Measurements from ENCODE around the gene RIN3.

RIN3 gene

GRCh38 chr14:92487513-92488133, 26.0 kb upstream of the RIN3 start:
- no peak for DNase-seq

GRCh38 chr14:92489394-92490238, 24.0 kb upstream of the RIN3 start:
- DNase-seq = no peak

- no peak for DNase-seq
Observed at GRCh38 chr14:92490239-92490959, 23.2 kb upstream of the RIN3 start.

- DNase-seq = no peak
Observed at GRCh38 chr14:92491782-92492181, 21.8 kb upstream of the RIN3 start.

GRCh38 chr14:92492258-92492657, 21.3 kb upstream of the RIN3 start:
- no peak for DNase-seq

GRCh38 chr14:92493024-92493423, 20.6 kb upstream of the RIN3 start:
- DNase-seq = no peak

GRCh38 chr14:92493492-92493891, 20.1 kb upstream of the RIN3 start:
- DNase-seq = no peak

- DNase-seq = no peak
Observed at GRCh38 chr14:92494512-92494911, 19.1 kb upstream of the RIN3 start.

GRCh38 chr14:92495027-92495426, 18.6 kb upstream of the RIN3 start:
- DNase-seq = no peak

- DNase-seq = no peak
Observed at GRCh38 chr14:92496191-92496857, 17.3 kb upstream of the RIN3 start.

- DNase-seq = no peak
Observed at GRCh38 chr14:92497391-92497790, 16.2 kb upstream of the RIN3 start.

- DNase-seq = no peak
Observed at GRCh38 chr14:92499234-92499633, 14.3 kb upstream of the RIN3 start.

GRCh38 chr14:92500491-92500941, 13.1 kb upstream of the RIN3 start:
- DNase-seq = no peak

GRCh38 chr14:92501891-92502351, 11.7 kb upstream of the RIN3 start:
- DNase-seq = no peak

- no peak for DNase-seq
Observed at GRCh38 chr14:92502541-92503286, 10.9 kb upstream of the RIN3 start.

GRCh38 chr14:92503756-92504491, 9.7 kb upstream of the RIN3 start:
- no peak for DNase-seq

GRCh38 chr14:92505826-92506225, 7.8 kb upstream of the RIN3 start:
- no peak for DNase-seq

- no peak for DNase-seq
Observed at GRCh38 chr14:92506231-92506630, 7.3 kb upstream of the RIN3 start.

GRCh38 chr14:92507174-92507768, 6.3 kb upstream of the RIN3 start:
- DNase-seq = peak; percentile 27

GRCh38 chr14:92510972-92511371, 2.6 kb upstream of the RIN3 start:
- no peak for DNase-seq
